Epithelial cell of esophagus (primary cell): ENCODE data around the gene GPA33.

Experiments used
- DNase-seq: peaks from one replicate; pipeline ENCODE4 v3.0.0; 2010; ENCODE audit warnings: low read depth
- H3K4me3 ChIP-seq: 2 replicates; pipeline ENCODE4 v1.5.1; 2011; ENCODE audit warnings: mild to moderate bottlenecking, low read length, control low read depth
- TF ChIP-seq, protein P1 (sequence below): IDR thresholded peaks from 2 replicates; pipeline ENCODE4 v1.5.1; 2011; ENCODE audit warnings: low read depth, mild to moderate bottlenecking, low read length, control low read depth, inconsistent platforms; ENCODE audit not compliant: insufficient read depth; ENCODE audit errors: missing control alignments

GPA33 gene

DNA sequence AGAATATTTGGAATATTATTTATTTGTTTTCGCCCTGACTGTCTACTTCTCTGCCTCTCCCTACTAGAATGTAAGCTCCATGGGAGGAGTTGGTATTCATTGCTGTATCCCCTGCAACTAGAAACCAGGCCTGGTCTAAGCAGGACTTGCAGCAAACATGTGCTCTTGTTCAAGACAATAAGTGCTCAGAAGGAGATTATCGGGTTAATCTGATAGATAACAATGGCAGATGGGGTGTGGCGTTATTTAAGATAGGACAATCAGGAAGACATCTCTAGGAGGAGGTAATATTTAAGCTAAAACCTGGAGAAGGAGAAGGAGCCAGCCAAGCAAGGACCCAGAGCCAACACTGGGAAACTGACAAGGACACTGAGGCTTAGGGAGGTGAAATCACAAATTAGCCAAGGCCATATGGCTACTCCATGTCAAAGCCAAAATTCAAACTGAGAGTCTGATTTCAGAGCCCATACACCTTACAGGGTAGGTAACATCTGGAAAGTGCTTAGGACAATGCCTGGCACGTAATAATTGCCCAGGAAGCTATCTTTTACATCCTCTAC lies 45.2 kb upstream of the GPA33 start:
- TF ChIP-seq, protein P1, sequence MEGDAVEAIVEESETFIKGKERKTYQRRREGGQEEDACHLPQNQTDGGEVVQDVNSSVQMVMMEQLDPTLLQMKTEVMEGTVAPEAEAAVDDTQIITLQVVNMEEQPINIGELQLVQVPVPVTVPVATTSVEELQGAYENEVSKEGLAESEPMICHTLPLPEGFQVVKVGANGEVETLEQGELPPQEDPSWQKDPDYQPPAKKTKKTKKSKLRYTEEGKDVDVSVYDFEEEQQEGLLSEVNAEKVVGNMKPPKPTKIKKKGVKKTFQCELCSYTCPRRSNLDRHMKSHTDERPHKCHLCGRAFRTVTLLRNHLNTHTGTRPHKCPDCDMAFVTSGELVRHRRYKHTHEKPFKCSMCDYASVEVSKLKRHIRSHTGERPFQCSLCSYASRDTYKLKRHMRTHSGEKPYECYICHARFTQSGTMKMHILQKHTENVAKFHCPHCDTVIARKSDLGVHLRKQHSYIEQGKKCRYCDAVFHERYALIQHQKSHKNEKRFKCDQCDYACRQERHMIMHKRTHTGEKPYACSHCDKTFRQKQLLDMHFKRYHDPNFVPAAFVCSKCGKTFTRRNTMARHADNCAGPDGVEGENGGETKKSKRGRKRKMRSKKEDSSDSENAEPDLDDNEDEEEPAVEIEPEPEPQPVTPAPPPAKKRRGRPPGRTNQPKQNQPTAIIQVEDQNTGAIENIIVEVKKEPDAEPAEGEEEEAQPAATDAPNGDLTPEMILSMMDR, result no peak
- no peak overlapping the region for H3K4me3 ChIP-seq
- DNase-seq, result no peak

DNA sequence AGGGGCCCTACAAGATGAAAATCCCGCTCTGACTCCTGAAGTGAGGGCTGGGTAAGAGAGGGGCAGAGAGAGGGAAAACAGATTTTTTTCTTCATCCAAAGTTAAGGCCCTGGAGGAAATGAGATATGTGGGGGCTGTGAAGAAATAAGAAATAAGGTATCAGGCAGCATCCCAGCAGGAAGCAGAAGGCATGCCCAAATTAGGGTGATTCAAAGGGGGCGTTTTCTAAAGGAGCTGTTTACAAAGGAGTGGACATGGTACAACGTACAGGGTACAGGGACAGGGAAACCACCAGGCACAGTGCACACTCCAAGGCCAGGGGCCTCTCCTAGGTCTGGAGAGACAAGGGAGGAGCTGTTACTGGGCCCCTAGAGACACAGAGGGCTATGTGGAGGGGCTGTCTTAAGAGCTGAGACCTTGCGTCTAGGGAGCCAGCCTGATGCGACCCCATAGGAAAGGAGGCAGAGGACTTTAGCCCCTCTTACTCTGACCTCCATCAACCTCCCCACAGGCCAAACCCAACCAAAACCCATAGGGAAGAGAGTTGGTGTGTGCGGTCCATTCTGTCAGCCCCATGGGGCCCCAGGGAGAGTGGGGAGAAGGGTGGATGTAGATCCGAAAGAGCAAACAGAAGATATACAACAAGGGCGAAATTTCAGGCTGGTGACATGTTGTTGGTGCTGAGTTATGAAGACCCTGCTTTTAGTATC lies 42.3 kb upstream of the GPA33 start:
- DNase-seq, result no peak
- H3K4me3 ChIP-seq, result no peak overlapping the region
- TF ChIP-seq, protein P1, result no peak

DNA sequence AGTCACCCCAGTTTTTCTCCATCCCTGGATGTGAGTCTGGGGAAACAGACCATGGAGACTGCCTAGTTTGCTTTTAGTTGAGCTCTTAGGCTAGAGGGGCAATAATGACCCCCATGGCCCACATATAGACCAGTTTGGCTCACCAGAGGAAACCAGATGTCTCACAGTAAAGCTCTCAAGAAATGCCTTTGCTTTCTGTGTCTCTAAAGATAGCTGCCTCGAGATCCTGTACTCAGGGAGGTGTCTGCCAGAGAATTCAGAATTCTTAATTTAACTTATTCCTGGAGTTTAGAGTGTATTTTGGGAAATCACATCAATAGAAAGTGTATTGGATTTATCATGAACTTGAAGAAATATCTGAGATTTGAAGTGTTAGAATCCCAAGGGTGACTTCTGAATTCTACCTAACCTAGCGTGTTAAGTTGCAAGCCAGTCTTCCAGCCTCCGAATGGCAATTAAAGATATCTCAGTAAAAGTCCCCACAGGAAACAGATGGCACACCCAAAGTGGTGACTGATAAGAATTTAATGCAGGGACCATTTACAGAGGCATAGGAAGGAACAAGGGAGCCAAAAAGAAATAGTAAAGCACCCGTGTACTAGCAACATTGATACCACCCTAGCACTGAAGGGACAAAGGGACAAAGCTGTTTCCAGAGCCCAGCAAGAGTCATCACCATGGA lies 40.8 kb upstream of the GPA33 start:
- H3K4me3 ChIP-seq, result no peak overlapping the region
- TF ChIP-seq, protein P1, result no peak
- no peak for DNase-seq

DNA sequence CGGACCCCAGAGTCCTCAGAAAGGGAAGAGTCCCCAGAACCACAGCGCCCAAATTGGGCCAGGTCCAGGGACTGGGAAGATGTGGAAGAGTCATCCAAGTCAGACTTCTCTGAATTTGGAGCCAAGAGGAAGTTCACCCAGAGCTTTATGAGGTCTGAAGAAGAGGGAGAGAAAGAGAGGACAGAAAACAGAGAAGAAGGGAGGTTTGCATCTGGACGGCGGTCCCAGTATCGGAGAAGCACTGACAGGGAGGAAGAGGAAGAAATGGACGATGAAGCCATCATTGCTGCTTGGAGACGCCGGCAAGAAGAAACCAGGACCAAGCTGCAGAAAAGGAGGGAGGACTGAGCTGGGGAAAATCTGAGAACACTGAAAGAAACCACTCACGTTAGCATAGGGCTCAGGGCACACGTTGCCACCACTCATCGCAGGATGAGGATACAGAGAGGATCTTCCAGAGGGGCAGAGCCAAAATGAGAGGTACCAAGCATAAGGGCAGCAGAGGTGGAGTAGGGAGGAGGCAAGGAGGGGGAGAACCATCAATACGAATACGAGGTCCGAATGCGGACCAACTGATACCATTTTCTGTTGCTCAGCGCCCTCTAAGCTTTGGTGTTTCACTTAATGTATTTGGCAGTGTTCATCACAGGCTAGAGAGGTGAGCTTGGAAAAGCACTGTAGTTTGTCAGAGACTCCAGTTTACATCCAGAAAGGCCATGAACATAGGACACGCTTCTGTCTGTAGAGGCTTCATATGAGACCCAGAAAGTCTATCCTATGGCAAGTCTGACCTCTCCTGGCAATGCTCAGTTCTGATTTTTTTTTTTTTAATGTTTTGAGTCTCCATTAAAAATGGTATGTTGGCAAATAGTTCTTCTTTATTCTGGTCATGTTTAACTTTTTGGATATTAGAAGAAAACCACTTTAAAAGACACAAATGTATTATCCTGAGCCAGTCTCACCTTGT lies 38.4 kb upstream of the GPA33 start:
- H3K4me3 ChIP-seq, result no peak overlapping the region
- TF ChIP-seq, protein P1, result peak; percentile 19
- peak; percentile 13 for DNase-seq

DNA sequence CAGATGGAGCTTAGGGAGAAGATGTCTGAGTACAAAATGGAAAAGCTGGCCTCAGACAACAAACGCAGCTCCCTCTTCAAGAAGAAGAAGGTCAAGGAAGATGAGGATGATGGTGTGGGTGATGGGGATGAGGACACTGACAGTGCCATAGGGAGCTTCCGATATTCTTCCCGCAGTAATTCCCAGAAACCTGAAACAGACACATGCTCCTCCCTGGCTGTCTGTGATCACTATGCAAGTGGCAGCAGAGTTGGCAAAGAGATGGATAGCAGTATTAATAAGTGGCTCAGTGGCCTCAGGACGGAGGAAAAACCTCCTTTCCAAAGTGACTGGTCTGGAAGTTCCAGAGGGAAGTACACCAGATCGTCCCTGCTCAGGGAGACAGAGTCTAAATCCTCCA lies 37.5 kb upstream of the GPA33 start:
- no peak overlapping the region for H3K4me3 ChIP-seq
- no peak for DNase-seq
- TF ChIP-seq, protein P1, result no peak

DNA sequence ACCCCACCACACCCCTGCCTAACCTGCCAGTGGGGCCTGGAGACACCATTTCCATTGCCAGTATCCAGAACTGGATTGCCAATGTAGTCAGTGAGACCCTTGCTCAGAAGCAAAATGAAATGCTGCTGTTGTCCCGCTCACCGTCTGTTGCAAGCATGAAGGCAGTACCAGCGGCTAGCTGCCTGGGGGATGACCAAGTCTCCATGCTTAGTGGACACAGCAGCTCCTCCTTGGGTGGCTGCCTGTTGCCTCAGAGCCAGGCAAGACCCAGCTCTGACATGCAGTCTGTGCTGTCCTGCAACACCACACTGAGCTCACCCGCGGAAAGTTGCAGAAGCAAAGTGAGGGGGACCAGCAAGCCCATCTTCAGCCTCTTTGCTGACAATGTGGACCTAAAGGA lies 37.1 kb upstream of the GPA33 start:
- DNase-seq, result no peak
- TF ChIP-seq, protein P1, result no peak
- no peak overlapping the region for H3K4me3 ChIP-seq
